Measurements from ENCODE around the gene PASK. TPM values are rescaled to one million over a fixed set of nuclear protein-coding genes. Genes with fewer than 3 reads are reported as not detected.

The PASK gene
- total RNA-seq, 4 donors from 2014 or later: 3.4 to 8.9 (median 5.6) TPM

DNA sequence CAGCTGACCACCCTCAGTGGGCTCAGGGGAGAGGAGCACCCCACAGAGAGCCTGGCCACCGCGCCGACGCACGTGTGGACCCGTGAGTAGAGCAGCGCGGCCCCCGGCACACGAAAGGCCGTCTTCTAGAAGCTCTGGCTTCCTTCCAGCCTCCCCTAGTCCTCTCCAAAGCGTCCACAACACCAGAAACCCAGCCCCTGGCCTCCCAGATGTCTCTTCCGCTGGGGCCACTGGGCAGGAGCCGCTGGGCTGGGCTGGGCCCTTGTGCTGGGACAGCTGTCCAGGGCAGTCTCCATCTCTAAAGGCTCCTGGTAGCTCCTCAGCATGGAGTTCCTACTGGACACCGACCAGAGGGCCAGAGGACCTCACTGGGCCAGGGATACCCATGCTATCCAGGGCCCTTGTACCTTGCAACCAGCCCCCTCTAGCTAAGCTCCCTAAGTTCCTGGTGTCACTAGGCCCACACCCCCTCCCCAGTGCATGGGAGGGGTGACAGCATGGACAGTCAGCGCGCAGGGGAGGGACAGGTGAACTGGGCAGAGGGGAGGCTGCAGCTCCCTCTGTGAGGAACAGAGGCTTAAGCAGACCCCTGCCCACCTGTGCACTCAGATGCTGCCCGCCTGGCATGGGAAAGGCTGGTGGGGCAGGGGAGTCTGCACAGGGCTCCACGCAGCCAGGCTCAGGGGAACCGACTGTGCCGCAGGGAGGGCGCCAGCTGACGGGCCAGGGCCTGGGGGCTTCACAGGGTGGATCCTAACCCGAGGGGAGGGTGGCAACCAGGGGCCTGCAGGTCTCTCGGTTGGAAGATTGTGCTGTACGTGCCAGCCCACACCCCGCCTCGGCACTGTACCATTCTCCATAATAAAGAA lies 80.1 kb downstream of the PASK start:
- H3K4me3 ChIP-seq: no peak overlapping the region
- H3K27ac ChIP-seq: no peak overlapping the region
- TF ChIP-seq POLR2A (IDR thresholded peaks at IDR 0.05): no peak
- TF ChIP-seq, protein P1, sequence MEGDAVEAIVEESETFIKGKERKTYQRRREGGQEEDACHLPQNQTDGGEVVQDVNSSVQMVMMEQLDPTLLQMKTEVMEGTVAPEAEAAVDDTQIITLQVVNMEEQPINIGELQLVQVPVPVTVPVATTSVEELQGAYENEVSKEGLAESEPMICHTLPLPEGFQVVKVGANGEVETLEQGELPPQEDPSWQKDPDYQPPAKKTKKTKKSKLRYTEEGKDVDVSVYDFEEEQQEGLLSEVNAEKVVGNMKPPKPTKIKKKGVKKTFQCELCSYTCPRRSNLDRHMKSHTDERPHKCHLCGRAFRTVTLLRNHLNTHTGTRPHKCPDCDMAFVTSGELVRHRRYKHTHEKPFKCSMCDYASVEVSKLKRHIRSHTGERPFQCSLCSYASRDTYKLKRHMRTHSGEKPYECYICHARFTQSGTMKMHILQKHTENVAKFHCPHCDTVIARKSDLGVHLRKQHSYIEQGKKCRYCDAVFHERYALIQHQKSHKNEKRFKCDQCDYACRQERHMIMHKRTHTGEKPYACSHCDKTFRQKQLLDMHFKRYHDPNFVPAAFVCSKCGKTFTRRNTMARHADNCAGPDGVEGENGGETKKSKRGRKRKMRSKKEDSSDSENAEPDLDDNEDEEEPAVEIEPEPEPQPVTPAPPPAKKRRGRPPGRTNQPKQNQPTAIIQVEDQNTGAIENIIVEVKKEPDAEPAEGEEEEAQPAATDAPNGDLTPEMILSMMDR (IDR thresholded peaks at IDR 0.05): no peak
- intact Hi-C loops (cut with DNase I): no loop called here
- no peak for DNase-seq
- H3K4me1 ChIP-seq: peaks cover 0 to 6% (median 3%) of the 10 kb centered on the region in 3 donors
- peaks cover 0 to 3% (median 0%) of the 10 kb centered on the region in 4 donors for H3K27me3 ChIP-seq
- H3K9me3 ChIP-seq: no peaks in the 10 kb centered on the region
- WGBS, 2 donors: 82 to 89% methylated on average over 3 to 8 of the region's 28 CpGs
- peaks cover 0 to 88% (median 5%) of the 10 kb centered on the region in 3 donors for H3K36me3 ChIP-seq

DNA sequence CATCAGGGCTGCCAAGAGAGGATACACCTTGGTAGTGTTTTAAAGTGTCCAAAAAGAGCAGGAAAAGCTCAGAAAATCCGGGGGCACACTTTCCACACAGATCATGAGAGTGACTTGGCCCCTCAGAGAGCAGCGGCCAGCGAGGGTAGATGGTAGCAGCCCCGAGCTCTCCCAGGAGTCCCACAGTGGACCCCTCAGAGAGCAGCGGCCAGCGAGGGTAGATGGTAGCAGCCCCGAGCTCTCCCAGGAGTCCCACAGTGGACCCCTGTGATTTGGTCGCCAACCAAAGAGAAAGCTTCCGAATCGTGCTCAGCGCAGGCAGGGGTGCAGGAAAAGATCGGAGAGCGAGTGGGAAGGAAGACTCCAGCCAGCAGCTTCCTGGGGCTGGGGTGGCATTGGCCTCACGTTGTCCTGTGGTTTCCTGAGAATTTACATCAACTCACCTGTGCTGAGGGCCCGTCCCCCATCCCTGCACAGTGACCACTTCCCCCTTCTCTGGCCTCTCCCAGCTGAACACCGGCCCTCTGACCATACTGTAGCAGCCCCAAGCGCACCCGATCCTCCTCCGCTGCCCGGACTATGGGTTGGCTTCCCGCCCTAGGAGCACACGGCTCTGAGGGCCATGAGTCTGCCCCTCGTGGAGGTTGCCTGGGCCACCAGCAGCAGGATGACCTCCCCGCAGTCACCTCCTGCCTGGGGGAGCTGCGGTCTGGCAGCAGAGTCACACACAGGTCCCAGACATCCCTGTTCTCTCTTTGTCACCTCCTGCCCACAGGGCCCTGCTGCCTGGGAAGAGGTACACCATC lies 80.9 kb downstream of the PASK start:
- H3K27me3 ChIP-seq: peaks cover 0 to 10% (median 0%) of the 10 kb centered on the region in 4 donors
- peaks cover 0 to 79% (median 0%) of the 10 kb centered on the region in 3 donors for H3K36me3 ChIP-seq
- intact Hi-C loops (cut with DNase I): no loop called here
- H3K27ac ChIP-seq: no peak overlapping the region
- 81 to 82% methylated on average over 3 to 12 of the region's 25 CpGs for WGBS, 2 donors
- TF ChIP-seq, protein P1 (IDR thresholded peaks at IDR 0.05): no peak
- no peak for TF ChIP-seq POLR2A (IDR thresholded peaks at IDR 0.05)
- DNase-seq: no peak
- H3K4me3 ChIP-seq: no peak overlapping the region
- peaks cover under 1 to 14% (median 10%) of the 10 kb centered on the region in 3 donors for H3K4me1 ChIP-seq
- no peaks in the 10 kb centered on the region for H3K9me3 ChIP-seq

DNA sequence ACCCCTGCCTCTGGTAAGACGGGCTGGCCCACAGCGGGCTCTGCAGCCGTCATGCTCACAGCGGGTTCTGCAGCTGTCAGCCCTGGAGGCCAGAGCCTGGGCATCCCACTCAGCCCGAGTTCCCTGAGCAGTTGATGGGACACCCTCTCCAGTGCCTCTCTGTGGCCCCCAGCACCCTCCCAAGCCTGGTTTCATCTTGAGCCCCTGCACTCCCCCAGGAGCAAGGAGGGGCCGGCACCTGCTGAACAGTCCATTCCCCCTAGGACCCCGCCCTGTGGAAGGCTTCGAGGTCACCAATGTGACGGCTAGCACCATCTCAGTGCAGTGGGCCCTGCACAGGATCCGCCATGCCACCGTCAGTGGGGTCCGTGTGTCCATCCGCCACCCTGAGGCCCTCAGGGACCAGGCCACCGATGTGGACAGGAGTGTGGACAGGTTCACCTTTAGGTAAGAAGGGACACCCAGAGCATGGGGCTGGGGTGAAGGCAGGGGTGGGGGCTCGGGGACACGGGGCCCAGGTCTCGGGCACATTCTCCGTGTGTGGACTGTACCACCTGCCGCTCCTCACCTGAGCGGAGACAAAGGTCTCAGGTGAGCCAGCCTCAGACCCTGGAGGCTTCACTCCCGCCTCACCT lies 81.7 kb downstream of the PASK start:
- no peak for TF ChIP-seq POLR2A (IDR thresholded peaks at IDR 0.05)
- TF ChIP-seq, protein P1 (IDR thresholded peaks at IDR 0.05): no peak
- WGBS, 2 donors: 87 to 96% methylated on average over 4 to 6 of the region's 21 CpGs
- Histone ChIP-seq H3K27me3 (peaks cover 0 to 13% (median 0%) of the 10 kb centered on the region in 4 donors), H3K36me3 (peaks cover 0 to 72% (median 0%) of the 10 kb centered on the region in 3 donors), H3K9me3 (no peaks in the 10 kb centered on the region), H3K27ac (no peak overlapping the region), H3K4me1 (peaks cover 8 to 22% (median 16%) of the 10 kb centered on the region in 3 donors), H3K4me3 (no peak overlapping the region)
- DNase-seq: no peak
- intact Hi-C loops (cut with DNase I): no loop called here

DNA sequence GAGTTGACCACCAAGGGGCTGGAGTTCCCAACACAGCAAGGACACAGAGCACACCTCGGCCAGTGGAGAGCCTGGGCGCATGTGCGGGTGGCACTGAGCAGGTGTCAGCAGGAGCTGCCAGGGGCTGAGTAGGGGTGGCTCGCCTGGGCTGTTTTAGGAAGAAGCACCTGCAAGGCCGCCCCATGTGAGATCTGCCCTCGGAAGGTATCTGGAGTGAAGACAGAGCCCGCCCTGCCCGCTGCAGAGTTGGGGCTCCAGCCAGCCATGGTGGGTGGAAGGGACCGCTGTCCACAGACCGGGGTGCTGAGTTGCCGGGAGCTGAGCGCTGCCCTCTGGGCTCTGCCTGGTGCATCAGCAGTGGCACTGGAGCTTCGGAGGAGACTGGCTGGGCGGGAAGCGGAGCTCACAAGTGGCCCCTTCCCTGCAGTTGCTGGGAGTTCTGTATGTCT lies 82.4 kb downstream of the PASK start:
- 88% methylated on average over 6 of the region's 15 CpGs; no CpG with 5 or more reads in 1 of the 2 donors for WGBS, 2 donors
- Histone ChIP-seq H3K27ac (no peak overlapping the region), H3K36me3 (peaks cover 0 to 65% (median 0%) of the 10 kb centered on the region in 3 donors), H3K27me3 (peaks cover 0 to 13% (median 0%) of the 10 kb centered on the region in 4 donors), H3K4me3 (no peak overlapping the region), H3K9me3 (no peaks in the 10 kb centered on the region), H3K4me1 (peaks cover 8 to 29% (median 17%) of the 10 kb centered on the region in 3 donors)
- intact Hi-C loops (cut with DNase I): no loop called here
- no peak for DNase-seq
- no peak for TF ChIP-seq POLR2A (IDR thresholded peaks at IDR 0.05)
- TF ChIP-seq, protein P1 (IDR thresholded peaks at IDR 0.05): no peak
